WTC11 (cell line): ENCODE results near the gene NAV3. TPM values are rescaled to one million over a fixed set of nuclear protein-coding genes. Genes with fewer than 3 reads are reported as not detected.

ENCODE experiments used
- ATAC-seq: fragments of 200-7000 bp; cut with Tn5 transposase; 2 replicates; pipeline ENCODE4 v1.10.0; 2021; ENCODE audit warnings: mild to moderate bottlenecking, moderate library complexity
- CTCF ChIA-PET: fragments of 300-600 bp; sonication (Branson Sonifier 250); formaldehyde crosslinking; loops from one replicate; lab custom pipeline; 2021; ENCODE audit warnings: antibody characterized with exemption; lab: Charles Lee
- POLR2A ChIA-PET: fragments of 350-600 bp; sonication (Branson Sonifier 250); formaldehyde crosslinking; loops from one replicate; lab custom pipeline; 2021; ENCODE audit warnings: antibody characterized with exemption; lab: Charles Lee
- DNase-seq: peaks from one replicate; pipeline ENCODE4 v3.0.0; 2021; ENCODE audit warnings: low spot score
- H3K27ac Mint-ChIP-seq: 2 replicates; pipeline ENCODE4 v1.8.0; 2021; ENCODE audit warnings: mixed read lengths
- H3K27me3 Mint-ChIP-seq: 2 replicates; pipeline ENCODE4 v1.8.0; 2021; ENCODE audit warnings: low read depth, mild to moderate bottlenecking, moderate library complexity, mixed read lengths
- H3K36me3 Mint-ChIP-seq: 2 replicates; pipeline ENCODE4 v1.8.0; 2021; ENCODE audit warnings: mixed read lengths
- H3K4me1 Mint-ChIP-seq: 2 replicates; pipeline ENCODE4 v1.8.0; 2022; ENCODE audit warnings: mixed read lengths
- H3K4me3 Mint-ChIP-seq: 2 replicates; pipeline ENCODE4 v1.8.0; 2021; ENCODE audit warnings: mild to moderate bottlenecking, moderate library complexity, mixed read lengths
- H3K9me3 Mint-ChIP-seq: 2 replicates; pipeline ENCODE4 v1.8.0; 2021; ENCODE audit warnings: mixed read lengths
- AR ChIP-seq: fragments of 250-450 bp; sonication (Bioruptor Pico); IDR thresholded peaks from 2 replicates; pipeline ENCODE4 v1.9.0; 2021; ENCODE audit warnings: mild to moderate bottlenecking
- CREB1 ChIP-seq: sonication (generic); formaldehyde crosslinking; IDR thresholded peaks from 2 replicates; pipeline ENCODE4 v1.8.0; 2023; ENCODE audit warnings: mild to moderate bottlenecking, missing genetic modification reagents
- CREM ChIP-seq: sonication (generic); formaldehyde crosslinking; IDR thresholded peaks from 2 replicates; pipeline ENCODE4 v1.8.1; 2022; ENCODE audit warnings: mild to moderate bottlenecking, missing genetic modification reagents, moderate library complexity
- E2F5 ChIP-seq: sonication (generic); formaldehyde crosslinking; IDR thresholded peaks from 2 replicates; pipeline ENCODE4 v1.8.1; 2022; ENCODE audit warnings: mild to moderate bottlenecking, moderate library complexity, missing genetic modification reagents
- FOXJ3 ChIP-seq: sonication (generic); formaldehyde crosslinking; IDR thresholded peaks from 2 replicates; pipeline ENCODE4 v1.9.0; 2021; ENCODE audit warnings: missing genetic modification reagents, mild to moderate bottlenecking, borderline replicate concordance
- GRHL2 ChIP-seq: fragments of 250-450 bp; sonication (Bioruptor Pico); IDR thresholded peaks from 2 replicates; pipeline ENCODE4 v1.8.0; 2022; ENCODE audit warnings: mild to moderate bottlenecking, moderate library complexity; ENCODE audit not compliant: insufficient replicate concordance, severe bottlenecking
- HMGXB4 ChIP-seq: sonication (generic); formaldehyde crosslinking; IDR thresholded peaks from 2 replicates; pipeline ENCODE4 v1.8.1; 2023; ENCODE audit warnings: mild to moderate bottlenecking, moderate library complexity, missing genetic modification reagents
- NFYB ChIP-seq: sonication (generic); formaldehyde crosslinking; conservative IDR thresholded peaks from 2 replicates; pipeline ENCODE4 v1.8.0; 2022; ENCODE audit warnings: low read depth, missing genetic modification reagents
- NR3C1 ChIP-seq: sonication (generic); formaldehyde crosslinking; conservative IDR thresholded peaks from 2 replicates; pipeline ENCODE4 v1.8.1; 2023; ENCODE audit warnings: low read depth, mild to moderate bottlenecking, missing genetic modification reagents
- PRDM15 ChIP-seq: sonication (generic); formaldehyde crosslinking; IDR thresholded peaks from 2 replicates; pipeline ENCODE4 v1.8.0; 2022; ENCODE audit warnings: missing genetic modification reagents
- PRRX2 ChIP-seq: fragments of 250-450 bp; sonication (Bioruptor Pico); IDR thresholded peaks from 2 replicates; pipeline ENCODE4 v1.8.0; 2021; ENCODE audit warnings: mild to moderate bottlenecking
- SMAD3 ChIP-seq: sonication (generic); formaldehyde crosslinking; IDR thresholded peaks from 2 replicates; pipeline ENCODE4 v1.8.0; 2022; ENCODE audit warnings: missing genetic modification reagents, mild to moderate bottlenecking, borderline replicate concordance
- SMAD4 ChIP-seq: sonication (generic); formaldehyde crosslinking; IDR thresholded peaks from 2 replicates; pipeline ENCODE4 v1.8.0; 2022; ENCODE audit warnings: mild to moderate bottlenecking, missing genetic modification reagents
- TEAD4 ChIP-seq: sonication (generic); formaldehyde crosslinking; IDR thresholded peaks from 2 replicates; pipeline ENCODE4 v1.8.0; 2022; ENCODE audit warnings: mild to moderate bottlenecking, missing genetic modification reagents
- ZMAT4 ChIP-seq: fragments of 250-450 bp; sonication (Bioruptor Pico); IDR thresholded peaks from 2 replicates; pipeline ENCODE4 v1.9.0; 2021; ENCODE audit warnings: mild to moderate bottlenecking
- ZNF219 ChIP-seq: sonication (generic); formaldehyde crosslinking; IDR thresholded peaks from 2 replicates; pipeline ENCODE4 v1.8.0; 2023; ENCODE audit warnings: missing genetic modification reagents, mild to moderate bottlenecking, borderline replicate concordance
- ZNF232 ChIP-seq: sonication (generic); formaldehyde crosslinking; IDR thresholded peaks from 2 replicates; pipeline ENCODE4 v1.8.0; 2022; ENCODE audit warnings: mild to moderate bottlenecking, missing genetic modification reagents
- ZNF281 ChIP-seq: sonication (generic); formaldehyde crosslinking; IDR thresholded peaks from 2 replicates; pipeline ENCODE4 v1.8.0; 2023; ENCODE audit warnings: mild to moderate bottlenecking, missing genetic modification reagents
- ZNF317 ChIP-seq: sonication (generic); formaldehyde crosslinking; IDR thresholded peaks from 2 replicates; pipeline ENCODE4 v1.8.1; 2023; ENCODE audit warnings: low read depth, mild to moderate bottlenecking, moderate library complexity, missing genetic modification reagents, borderline replicate concordance
- ZNF416 ChIP-seq: fragments of 250-450 bp; sonication (Bioruptor Pico); IDR thresholded peaks from 2 replicates; pipeline ENCODE4 v1.9.0; 2021; ENCODE audit warnings: mild to moderate bottlenecking, inconsistent platforms
- total RNA-seq: library from RNA; stranded (reverse); gene quantifications from 3 replicates; pipeline ENCODE4 v1.2.3, GENCODE V29; 2021

NAV3 gene
- total RNA-seq, 1 experiment from 2014 or later, result 3.3 TPM

- TF ChIP-seq E2F5 (CRISPR knock-in tag), result no peak
Measured at GRCh38 chr12:78149459-78149858, 318.8 kb downstream of the NAV3 start (continued).

GRCh38 chr12:78155546-78155945 is 324.9 kb downstream of the NAV3 start:
- DNase-seq (no peak), ATAC-seq (no peak)
- Mint-ChIP-seq H3K4me1 (peaks cover 9% of the 10 kb centered on the region), H3K9me3 (peaks cover 3% of the 10 kb centered on the region; the same call in 1 of the 2 replicates), H3K27ac (no peak overlapping the region), H3K27me3 (no peaks in the 10 kb centered on the region; the same call in 1 of the 2 replicates), H3K4me3 (no peak overlapping the region), H3K36me3 (no peaks in the 10 kb centered on the region)
- POLR2A ChIA-PET, result no interaction called here
- CTCF ChIA-PET, result no interaction called here
- TF ChIP-seq HMGXB4 (no peak), GRHL2 (CRISPR knock-in tag) (no peak), FOXJ3 (CRISPR knock-in tag) (no peak), ZMAT4 (no peak), TEAD4 (CRISPR knock-in tag) (no peak), SMAD4 (CRISPR knock-in tag) (no peak), PRRX2 (CRISPR knock-in tag) (no peak), ZNF219 (CRISPR knock-in tag) (no peak), ZNF416 (CRISPR knock-in tag) (no peak), ZNF281 (CRISPR knock-in tag) (no peak)

- Mint-ChIP-seq H3K36me3 (no peaks in the 10 kb centered on the region), H3K27ac (peak overlapping the region; percentile 64), H3K4me3 (no peak overlapping the region), H3K4me1 (peaks cover 9% of the 10 kb centered on the region), H3K9me3 (peaks cover 3% of the 10 kb centered on the region; the same call in 1 of the 2 replicates), H3K27me3 (no peaks in the 10 kb centered on the region)
- no peak for ATAC-seq
- ChIA-PET POLR2A (no interaction called here), CTCF (no interaction called here)
- no peak for DNase-seq
- TF ChIP-seq PRRX2 (CRISPR knock-in tag) (no peak), ZNF232 (CRISPR knock-in tag) (no peak), PRDM15 (CRISPR knock-in tag) (no peak), NFYB (CRISPR knock-in tag) (no peak), NR3C1 (CRISPR knock-in tag) (no peak), CREB1 (CRISPR knock-in tag) (no peak), AR (CRISPR knock-in tag) (no peak), SMAD3 (CRISPR knock-in tag) (no peak), ZNF317 (no peak), CREM (CRISPR knock-in tag) (no peak), ZNF416 (CRISPR knock-in tag) (no peak), HMGXB4 (no peak)
Measured at GRCh38 chr12:78156751-78157150, 326.1 kb downstream of the NAV3 start.
